ENCODE data around the gene NT5DC2.

DNA sequence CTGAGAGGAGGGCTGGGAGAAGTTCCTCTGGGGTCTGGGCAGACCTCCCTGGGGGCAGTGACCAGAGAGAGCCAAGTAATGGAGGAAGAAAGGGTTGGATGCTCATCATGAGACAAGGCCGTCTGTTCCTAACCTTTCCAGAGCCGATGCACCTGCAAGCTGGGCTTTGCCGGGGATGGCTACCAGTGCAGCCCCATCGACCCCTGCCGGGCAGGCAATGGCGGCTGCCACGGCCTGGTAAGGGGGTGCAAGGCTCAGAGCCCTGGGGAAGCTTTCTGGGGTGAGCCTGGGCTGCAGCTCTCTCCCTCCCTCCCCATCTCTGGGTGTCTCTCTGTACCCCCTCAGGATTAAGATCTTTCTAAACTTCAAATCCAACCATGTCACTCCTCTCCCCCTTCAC is 22.1 kb downstream of the NT5DC2 start:
- TF ChIP-seq BACH1 (IDR thresholded peaks at IDR 0.05; ENCODE audit: low read length) (no peak), POLR2AphosphoS5 (IDR thresholded peaks at IDR 0.05; ENCODE audit: low read depth, low read length) (no peak), POLR2A (IDR thresholded peaks at IDR 0.05; ENCODE audit: control extremely low read depth in 1 of 2, low read depth in 2 of 2, low read length in 2 of 2) (no peak)
- TF ChIP-seq, protein P1, sequence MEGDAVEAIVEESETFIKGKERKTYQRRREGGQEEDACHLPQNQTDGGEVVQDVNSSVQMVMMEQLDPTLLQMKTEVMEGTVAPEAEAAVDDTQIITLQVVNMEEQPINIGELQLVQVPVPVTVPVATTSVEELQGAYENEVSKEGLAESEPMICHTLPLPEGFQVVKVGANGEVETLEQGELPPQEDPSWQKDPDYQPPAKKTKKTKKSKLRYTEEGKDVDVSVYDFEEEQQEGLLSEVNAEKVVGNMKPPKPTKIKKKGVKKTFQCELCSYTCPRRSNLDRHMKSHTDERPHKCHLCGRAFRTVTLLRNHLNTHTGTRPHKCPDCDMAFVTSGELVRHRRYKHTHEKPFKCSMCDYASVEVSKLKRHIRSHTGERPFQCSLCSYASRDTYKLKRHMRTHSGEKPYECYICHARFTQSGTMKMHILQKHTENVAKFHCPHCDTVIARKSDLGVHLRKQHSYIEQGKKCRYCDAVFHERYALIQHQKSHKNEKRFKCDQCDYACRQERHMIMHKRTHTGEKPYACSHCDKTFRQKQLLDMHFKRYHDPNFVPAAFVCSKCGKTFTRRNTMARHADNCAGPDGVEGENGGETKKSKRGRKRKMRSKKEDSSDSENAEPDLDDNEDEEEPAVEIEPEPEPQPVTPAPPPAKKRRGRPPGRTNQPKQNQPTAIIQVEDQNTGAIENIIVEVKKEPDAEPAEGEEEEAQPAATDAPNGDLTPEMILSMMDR (IDR thresholded peaks at IDR 0.05; ENCODE audit: control extremely low read depth in 1 of 3, insufficient read depth in 1 of 3, low read depth in 1 of 3, low read length in 3 of 3) = no peak
